Measurements from ENCODE around the gene AP3S2. TPM values are rescaled to one million over a fixed set of nuclear protein-coding genes. Genes with fewer than 3 reads are reported as not detected.

Gene AP3S2
- total and polyA plus RNA-seq, 2 of the 13 experiments (the other 11 are each of a cell fraction or from before 2014, with no cell fraction given): 17.6 to 44.4 TPM

DNA sequence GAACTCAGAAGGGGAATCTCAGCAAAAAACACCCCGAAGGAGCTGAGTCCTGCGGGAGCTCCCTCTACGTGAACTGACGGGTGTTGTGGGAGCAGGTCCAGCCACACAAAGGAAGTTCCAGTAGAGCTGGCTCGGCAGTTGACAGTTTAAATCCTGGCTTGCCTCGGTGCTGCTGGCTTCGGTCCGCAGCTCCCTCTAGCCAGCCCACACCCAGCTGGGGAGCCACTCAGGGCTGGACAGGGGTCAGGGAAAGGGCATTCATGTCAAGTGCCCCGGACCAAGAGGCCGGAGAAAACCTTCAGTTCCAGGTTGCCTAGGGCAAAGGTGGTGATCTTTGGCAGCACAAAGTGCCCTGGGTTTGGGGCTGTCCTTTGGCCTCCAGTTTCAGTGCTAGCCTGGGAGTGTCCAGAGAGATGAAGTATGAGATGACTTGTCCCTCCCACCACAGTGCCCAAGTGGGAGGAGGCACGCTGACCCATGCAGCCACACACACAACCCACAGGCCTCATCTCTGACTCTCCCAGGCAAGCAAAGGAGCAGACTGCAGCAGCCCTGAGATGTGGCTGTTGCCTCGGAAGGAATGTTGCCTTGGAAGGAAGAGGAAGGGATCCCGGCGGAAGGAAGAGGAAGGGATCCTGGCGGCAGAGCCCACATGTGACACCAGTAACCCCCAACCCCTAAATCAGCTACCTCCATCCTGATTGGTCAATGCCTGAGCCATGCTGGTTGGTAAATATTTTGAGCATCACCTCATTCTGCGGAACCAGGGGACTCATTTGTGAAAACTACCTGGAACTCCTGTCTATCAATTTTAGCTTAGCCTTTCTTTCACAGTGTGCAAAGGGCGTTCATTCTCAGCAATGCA is 65.3 kb downstream of the AP3S2 start (continued):
- TF ChIP-seq ZNF740 (CRISPR knock-in tag; IDR thresholded peaks at IDR 0.05) (0 out of 2 replicates have a peak, but pooled peaks have one; percentile 25), CTCF (CRISPR knock-in tag; IDR thresholded peaks at IDR 0.05) (0 out of 2 replicates have a peak, but pooled peaks have one; percentile 23), BCL6 (CRISPR knock-in tag; IDR thresholded peaks at IDR 0.05) (peak; percentile 52; the same call in 1 of the 2 replicates), RXRA (CRISPR knock-in tag; IDR thresholded peaks at IDR 0.05) (peak; percentile 73; the same call in 1 of the 2 replicates), SAP130 (CRISPR knock-in tag; IDR thresholded peaks at IDR 0.05; ENCODE audit: low read depth) (peak; percentile 11; the same call in 1 of the 2 replicates), HNF4A (CRISPR knock-in tag; IDR thresholded peaks at IDR 0.05) (peak; percentile 91), LCORL (IDR thresholded peaks at IDR 0.05) (no peak), LCORL (CRISPR knock-in tag; IDR thresholded peaks at IDR 0.05) (peak; percentile 31; the same call in 1 of the 2 replicates), ZNF83 (CRISPR knock-in tag; IDR thresholded peaks at IDR 0.05; ENCODE audit: borderline replicate concordance) (0 out of 2 replicates have a peak, but pooled peaks have one; percentile 37), ZFX (CRISPR knock-in tag; IDR thresholded peaks at IDR 0.05; ENCODE audit: low read depth) (0 out of 2 replicates have a peak, but pooled peaks have one; percentile 35), ZNF496 (CRISPR knock-in tag; IDR thresholded peaks at IDR 0.05; ENCODE audit: insufficient replicate concordance) (no peak)
- TF ChIP-seq, protein P1, sequence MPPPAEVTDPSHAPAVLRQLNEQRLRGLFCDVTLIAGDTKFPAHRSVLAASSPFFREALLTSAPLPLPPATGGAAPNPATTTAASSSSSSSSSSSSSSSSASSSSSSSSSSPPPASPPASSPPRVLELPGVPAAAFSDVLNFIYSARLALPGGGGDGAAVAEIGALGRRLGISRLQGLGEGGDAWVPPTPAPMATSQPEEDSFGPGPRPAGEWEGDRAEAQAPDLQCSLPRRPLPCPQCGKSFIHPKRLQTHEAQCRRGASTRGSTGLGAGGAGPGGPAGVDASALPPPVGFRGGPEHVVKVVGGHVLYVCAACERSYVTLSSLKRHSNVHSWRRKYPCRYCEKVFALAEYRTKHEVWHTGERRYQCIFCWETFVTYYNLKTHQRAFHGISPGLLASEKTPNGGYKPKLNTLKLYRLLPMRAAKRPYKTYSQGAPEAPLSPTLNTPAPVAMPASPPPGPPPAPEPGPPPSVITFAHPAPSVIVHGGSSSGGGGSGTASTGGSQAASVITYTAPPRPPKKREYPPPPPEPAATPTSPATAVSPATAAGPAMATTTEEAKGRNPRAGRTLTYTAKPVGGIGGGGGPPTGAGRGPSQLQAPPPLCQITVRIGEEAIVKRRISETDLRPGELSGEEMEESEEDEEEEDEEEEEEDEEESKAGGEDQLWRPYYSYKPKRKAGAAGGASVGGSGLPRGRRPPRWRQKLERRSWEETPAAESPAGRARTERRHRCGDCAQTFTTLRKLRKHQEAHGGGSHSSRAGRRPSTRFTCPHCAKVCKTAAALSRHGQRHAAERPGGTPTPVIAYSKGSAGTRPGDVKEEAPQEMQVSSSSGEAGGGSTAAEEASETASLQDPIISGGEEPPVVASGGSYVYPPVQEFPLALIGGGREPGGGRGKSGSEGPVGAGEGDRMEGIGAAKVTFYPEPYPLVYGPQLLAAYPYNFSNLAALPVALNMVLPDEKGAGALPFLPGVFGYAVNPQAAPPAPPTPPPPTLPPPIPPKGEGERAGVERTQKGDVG (CRISPR knock-in tag; IDR thresholded peaks at IDR 0.05; ENCODE audit: borderline replicate concordance): peak; percentile 62; the same call in 1 of the 2 replicates
- TF ChIP-seq, protein P2, sequence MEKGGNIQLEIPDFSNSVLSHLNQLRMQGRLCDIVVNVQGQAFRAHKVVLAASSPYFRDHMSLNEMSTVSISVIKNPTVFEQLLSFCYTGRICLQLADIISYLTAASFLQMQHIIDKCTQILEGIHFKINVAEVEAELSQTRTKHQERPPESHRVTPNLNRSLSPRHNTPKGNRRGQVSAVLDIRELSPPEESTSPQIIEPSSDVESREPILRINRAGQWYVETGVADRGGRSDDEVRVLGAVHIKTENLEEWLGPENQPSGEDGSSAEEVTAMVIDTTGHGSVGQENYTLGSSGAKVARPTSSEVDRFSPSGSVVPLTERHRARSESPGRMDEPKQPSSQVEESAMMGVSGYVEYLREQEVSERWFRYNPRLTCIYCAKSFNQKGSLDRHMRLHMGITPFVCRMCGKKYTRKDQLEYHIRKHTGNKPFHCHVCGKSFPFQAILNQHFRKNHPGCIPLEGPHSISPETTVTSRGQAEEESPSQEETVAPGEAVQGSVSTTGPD (CRISPR knock-in tag; IDR thresholded peaks at IDR 0.05): no peak

All from HepG2 (cell line).